ENCODE measurements around the gene DUSP5. TPM values are rescaled to one million over a fixed set of nuclear protein-coding genes. Genes with fewer than 3 reads are reported as not detected.

Gene DUSP5
- total RNA-seq, 3 donors from 2014 or later = 33.5 to 57.1 (median 56.5) TPM

- Mint-ChIP-seq H3K4me1 (ENCODE audit: low read depth) (peaks cover 72% of the 10 kb centered on the region), H3K9me3 (no peaks in the 10 kb centered on the region), H3K4me3 (peak overlapping the region; percentile 99), H3K36me3 (ENCODE audit: insufficient read depth) (peaks cover 59% of the 10 kb centered on the region), H3K27me3 (ENCODE audit: low read depth) (no peaks in the 10 kb centered on the region)
- ATAC-seq = no peak
- peak; percentile 55 for DNase-seq
Observed at GRCh38 chr10:110501142-110501937, 3.6 kb downstream of the DUSP5 start.

- H3K27me3 Mint-ChIP-seq (ENCODE audit: low read depth) = no peaks in the 10 kb centered on the region
- H3K9me3 Mint-ChIP-seq = no peaks in the 10 kb centered on the region
- peaks cover 75% of the 10 kb centered on the region for H3K4me1 Mint-ChIP-seq (ENCODE audit: low read depth)
- ATAC-seq (no peak), DNase-seq (no peak)
- peaks cover 69% of the 10 kb centered on the region for H3K36me3 Mint-ChIP-seq (ENCODE audit: insufficient read depth)
- peak overlapping the region; percentile 99 for H3K4me3 Mint-ChIP-seq
Observed at GRCh38 chr10:110502072-110502845, 4.6 kb downstream of the DUSP5 start.

GRCh38 chr10:110502851-110503301 lies 5.2 kb downstream of the DUSP5 start:
- peak in 1 of 2 donors; percentile 6 for ATAC-seq
- Mint-ChIP-seq H3K9me3 (no peaks in the 10 kb centered on the region), H3K36me3 (ENCODE audit: insufficient read depth) (peaks cover 72% of the 10 kb centered on the region), H3K4me3 (peak overlapping the region; percentile 99), H3K27me3 (ENCODE audit: low read depth) (no peaks in the 10 kb centered on the region), H3K4me1 (ENCODE audit: low read depth) (peaks cover 77% of the 10 kb centered on the region)
- DNase-seq = no peak

GRCh38 chr10:110503528-110504110 lies 5.9 kb downstream of the DUSP5 start:
- no peak for DNase-seq
- peak overlapping the region; percentile 99 for H3K4me3 Mint-ChIP-seq
- no peak for ATAC-seq
- H3K36me3 Mint-ChIP-seq (ENCODE audit: insufficient read depth) = peaks cover 80% of the 10 kb centered on the region
- H3K4me1 Mint-ChIP-seq (ENCODE audit: low read depth) = peaks cover 84% of the 10 kb centered on the region
- H3K9me3 Mint-ChIP-seq = no peaks in the 10 kb centered on the region
- no peaks in the 10 kb centered on the region for H3K27me3 Mint-ChIP-seq (ENCODE audit: low read depth)

DNA sequence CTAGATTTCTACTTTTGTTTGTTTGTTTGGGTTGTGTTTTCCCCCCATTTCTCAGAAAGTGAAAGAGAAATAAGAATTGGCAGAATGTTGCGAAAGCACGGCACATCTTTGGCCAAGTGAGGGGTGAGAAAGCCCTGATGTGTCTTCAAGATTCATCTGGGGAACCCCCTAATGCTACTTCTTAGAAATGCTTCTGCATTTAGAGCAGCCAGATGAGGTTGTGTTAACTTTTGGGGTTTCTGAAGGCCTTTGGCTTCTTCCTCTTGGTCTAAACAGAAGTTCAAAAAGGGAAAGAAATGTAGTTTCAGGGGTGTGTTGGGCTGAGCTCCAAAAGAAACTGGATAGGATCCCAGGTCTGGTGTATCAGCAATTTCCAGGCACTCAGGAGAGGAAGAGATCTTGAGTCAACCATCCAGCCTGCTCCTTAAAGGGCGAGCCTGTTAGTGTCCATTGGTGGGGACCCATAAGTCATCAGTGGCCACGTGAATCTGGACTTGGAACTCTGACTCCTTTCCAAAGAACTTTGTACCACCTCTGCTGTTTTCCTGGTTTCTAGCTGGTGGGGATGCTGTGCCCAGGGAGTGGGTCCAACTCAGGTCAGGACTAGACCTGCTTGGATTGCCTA lies 6.5 kb downstream of the DUSP5 start:
- Mint-ChIP-seq H3K27me3 (ENCODE audit: low read depth) (no peaks in the 10 kb centered on the region), H3K36me3 (ENCODE audit: insufficient read depth) (peaks cover 80% of the 10 kb centered on the region), H3K4me3 (peak overlapping the region; percentile 99), H3K4me1 (ENCODE audit: low read depth) (peaks cover 85% of the 10 kb centered on the region), H3K9me3 (no peaks in the 10 kb centered on the region)
- DNase-seq = peak; percentile 49
- ATAC-seq = peak; percentile 80 to 86

GRCh38 chr10:110505130-110505770 lies 7.5 kb downstream of the DUSP5 start:
- Mint-ChIP-seq H3K4me3 (peak overlapping the region; percentile 99), H3K27me3 (ENCODE audit: low read depth) (no peaks in the 10 kb centered on the region), H3K9me3 (no peaks in the 10 kb centered on the region), H3K4me1 (ENCODE audit: low read depth) (peaks cover 83% of the 10 kb centered on the region), H3K36me3 (ENCODE audit: insufficient read depth) (peaks cover 80% of the 10 kb centered on the region)
- ATAC-seq (no peak), DNase-seq (no peak)

- Mint-ChIP-seq H3K4me3 (no peak overlapping the region), H3K4me1 (ENCODE audit: low read depth) (peaks cover 79% of the 10 kb centered on the region), H3K27me3 (ENCODE audit: low read depth) (no peaks in the 10 kb centered on the region), H3K9me3 (no peaks in the 10 kb centered on the region), H3K36me3 (ENCODE audit: insufficient read depth) (peaks cover 82% of the 10 kb centered on the region)
- ATAC-seq (no peak), DNase-seq (no peak)
Observed at GRCh38 chr10:110506448-110506847, 8.7 kb downstream of the DUSP5 start.

DNA sequence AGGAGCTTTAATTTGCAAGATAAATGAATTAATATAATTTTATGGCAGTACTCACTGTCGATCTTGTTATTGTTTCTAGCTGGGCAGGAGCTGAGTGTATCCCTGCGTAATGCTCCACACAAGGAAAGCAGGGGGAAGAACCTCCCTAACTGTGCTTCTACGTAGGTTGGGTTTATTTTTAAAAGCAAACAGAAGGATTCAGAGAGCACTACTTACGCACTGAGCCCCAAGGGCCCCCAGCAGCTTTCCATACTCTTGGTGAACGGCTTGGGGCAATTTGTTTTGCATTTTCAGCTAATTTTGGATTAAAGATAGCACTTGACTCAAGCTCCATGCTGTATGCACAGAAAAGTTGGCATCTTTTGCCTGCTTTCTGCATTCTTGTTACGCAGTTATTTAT lies 9.6 kb downstream of the DUSP5 start:
- H3K36me3 Mint-ChIP-seq (ENCODE audit: insufficient read depth) = peaks cover 91% of the 10 kb centered on the region
- H3K27me3 Mint-ChIP-seq (ENCODE audit: low read depth) = no peaks in the 10 kb centered on the region
- H3K9me3 Mint-ChIP-seq = no peaks in the 10 kb centered on the region
- ATAC-seq (no peak), DNase-seq (no peak)
- H3K4me3 Mint-ChIP-seq = no peak overlapping the region
- peaks cover 79% of the 10 kb centered on the region for H3K4me1 Mint-ChIP-seq (ENCODE audit: low read depth)

GRCh38 chr10:110508159-110508788 lies 10.6 kb downstream of the DUSP5 start:
- Mint-ChIP-seq H3K27me3 (ENCODE audit: low read depth) (no peaks in the 10 kb centered on the region), H3K9me3 (no peaks in the 10 kb centered on the region), H3K4me1 (ENCODE audit: low read depth) (peaks cover 79% of the 10 kb centered on the region), H3K4me3 (no peak overlapping the region), H3K36me3 (ENCODE audit: insufficient read depth) (peaks cover 90% of the 10 kb centered on the region)
- DNase-seq = no peak
- no peak for ATAC-seq

GRCh38 chr10:110508806-110509544 lies 11.3 kb downstream of the DUSP5 start:
- Mint-ChIP-seq H3K36me3 (ENCODE audit: insufficient read depth) (peaks cover 91% of the 10 kb centered on the region), H3K9me3 (peaks cover 3% of the 10 kb centered on the region), H3K4me1 (ENCODE audit: low read depth) (peaks cover 77% of the 10 kb centered on the region), H3K27me3 (ENCODE audit: low read depth) (no peaks in the 10 kb centered on the region), H3K4me3 (no peak overlapping the region)
- no peak for ATAC-seq
- DNase-seq = no peak

GRCh38 chr10:110509560-110509959 lies 11.9 kb downstream of the DUSP5 start:
- H3K4me1 Mint-ChIP-seq (ENCODE audit: low read depth) = peaks cover 71% of the 10 kb centered on the region
- H3K36me3 Mint-ChIP-seq (ENCODE audit: insufficient read depth) = peaks cover 88% of the 10 kb centered on the region
- peaks cover 3% of the 10 kb centered on the region for H3K9me3 Mint-ChIP-seq
- no peak overlapping the region for H3K4me3 Mint-ChIP-seq
- ATAC-seq = no peak
- no peaks in the 10 kb centered on the region for H3K27me3 Mint-ChIP-seq (ENCODE audit: low read depth)
- no peak for DNase-seq

DNA sequence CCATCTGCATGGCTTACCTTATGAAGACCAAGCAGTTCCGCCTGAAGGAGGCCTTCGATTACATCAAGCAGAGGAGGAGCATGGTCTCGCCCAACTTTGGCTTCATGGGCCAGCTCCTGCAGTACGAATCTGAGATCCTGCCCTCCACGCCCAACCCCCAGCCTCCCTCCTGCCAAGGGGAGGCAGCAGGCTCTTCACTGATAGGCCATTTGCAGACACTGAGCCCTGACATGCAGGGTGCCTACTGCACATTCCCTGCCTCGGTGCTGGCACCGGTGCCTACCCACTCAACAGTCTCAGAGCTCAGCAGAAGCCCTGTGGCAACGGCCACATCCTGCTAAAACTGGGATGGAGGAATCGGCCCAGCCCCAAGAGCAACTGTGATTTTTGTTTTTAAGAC lies 12.4 kb downstream of the DUSP5 start:
- no peaks in the 10 kb centered on the region for H3K27me3 Mint-ChIP-seq (ENCODE audit: low read depth)
- H3K9me3 Mint-ChIP-seq = peaks cover 3% of the 10 kb centered on the region
- peaks cover 86% of the 10 kb centered on the region for H3K36me3 Mint-ChIP-seq (ENCODE audit: insufficient read depth)
- H3K4me3 Mint-ChIP-seq = no peak overlapping the region
- H3K4me1 Mint-ChIP-seq (ENCODE audit: low read depth) = peaks cover 66% of the 10 kb centered on the region
- DNase-seq = no peak
- ATAC-seq = no peak

- Mint-ChIP-seq H3K4me3 (no peak overlapping the region), H3K36me3 (ENCODE audit: insufficient read depth) (peaks cover 85% of the 10 kb centered on the region), H3K9me3 (peaks cover 3% of the 10 kb centered on the region), H3K27me3 (ENCODE audit: low read depth) (no peaks in the 10 kb centered on the region), H3K4me1 (ENCODE audit: low read depth) (peaks cover 60% of the 10 kb centered on the region)
- no peak for DNase-seq
- no peak for ATAC-seq
Observed at GRCh38 chr10:110510730-110511129, 13.0 kb downstream of the DUSP5 start.

Data from activated T-cell treated with anti-CD3 and anti-CD28 coated beads, Interleukin-2, amount 50 U/mL, for 4 hours (primary cell).